Omental fat pad (tissue), 4 donors: ENCODE measurements around the gene UTP3. TPM values are rescaled to one million over a fixed set of nuclear protein-coding genes. Genes with fewer than 3 reads are reported as not detected.
"Not testable (repeated sequence)": the region's sequence is repeated elsewhere in the genome, so short reads cannot be mapped to it uniquely, and the experiment has no call there.

Experiments used
- ATAC-seq: fragments of 150-250 bp; one replicate; pipeline ENCODE4 v1.9.1; 2016; ENCODE audit warnings: mild to moderate bottlenecking, moderate library complexity; ENCODE audit not compliant: low FRiP score
- DNase-seq: peaks from one replicate; pipeline ENCODE4 v3.0.0-alpha.2; 2019; ENCODE audit warnings: low spot score
- total RNA-seq, 4 donors: library from RNA; depleted of rRNA; stranded (reverse); fragments of >200 nt; gene quantifications; one replicate each; pipeline ENCODE4 v1.1.0, GENCODE V29; 2016
- TF ChIP-seq, protein P1 (sequence below), 3 donors: fragments of 450-650 bp; IDR thresholded peaks; one replicate each; pipeline ENCODE4 v1.5.1; 2016 to 2017; ENCODE audit warnings: antibody characterized with exemption in 3 of 3, mild to moderate bottlenecking in 3 of 3, moderate library complexity in 2 of 3

The UTP3 gene
- total RNA-seq, 4 donors from 2014 or later, result 20.7 to 67.5 (median 26.5) TPM

DNA sequence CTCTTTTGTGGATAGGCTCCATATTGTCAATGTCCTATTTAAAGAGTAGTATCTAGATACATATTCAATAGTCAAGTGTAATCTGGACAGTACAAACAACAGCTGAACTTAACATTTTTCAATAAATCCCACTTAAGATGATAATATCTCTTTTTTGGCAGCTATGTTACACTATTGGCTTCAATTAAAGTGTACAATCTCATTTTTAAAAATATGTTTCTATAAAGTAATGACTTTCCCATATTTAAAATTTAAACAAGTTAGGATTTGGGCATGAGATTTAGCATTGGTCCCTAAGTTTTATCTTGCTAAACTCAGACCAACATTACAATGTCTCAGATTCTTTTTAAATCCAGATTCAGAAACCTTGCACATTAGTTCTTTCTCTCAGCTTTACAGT lies 14.1 kb upstream of the UTP3 start:
- no peak for ATAC-seq
- TF ChIP-seq, protein P1, sequence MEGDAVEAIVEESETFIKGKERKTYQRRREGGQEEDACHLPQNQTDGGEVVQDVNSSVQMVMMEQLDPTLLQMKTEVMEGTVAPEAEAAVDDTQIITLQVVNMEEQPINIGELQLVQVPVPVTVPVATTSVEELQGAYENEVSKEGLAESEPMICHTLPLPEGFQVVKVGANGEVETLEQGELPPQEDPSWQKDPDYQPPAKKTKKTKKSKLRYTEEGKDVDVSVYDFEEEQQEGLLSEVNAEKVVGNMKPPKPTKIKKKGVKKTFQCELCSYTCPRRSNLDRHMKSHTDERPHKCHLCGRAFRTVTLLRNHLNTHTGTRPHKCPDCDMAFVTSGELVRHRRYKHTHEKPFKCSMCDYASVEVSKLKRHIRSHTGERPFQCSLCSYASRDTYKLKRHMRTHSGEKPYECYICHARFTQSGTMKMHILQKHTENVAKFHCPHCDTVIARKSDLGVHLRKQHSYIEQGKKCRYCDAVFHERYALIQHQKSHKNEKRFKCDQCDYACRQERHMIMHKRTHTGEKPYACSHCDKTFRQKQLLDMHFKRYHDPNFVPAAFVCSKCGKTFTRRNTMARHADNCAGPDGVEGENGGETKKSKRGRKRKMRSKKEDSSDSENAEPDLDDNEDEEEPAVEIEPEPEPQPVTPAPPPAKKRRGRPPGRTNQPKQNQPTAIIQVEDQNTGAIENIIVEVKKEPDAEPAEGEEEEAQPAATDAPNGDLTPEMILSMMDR (IDR thresholded peaks at IDR 0.05), result no peak
- no peak for DNase-seq

DNA sequence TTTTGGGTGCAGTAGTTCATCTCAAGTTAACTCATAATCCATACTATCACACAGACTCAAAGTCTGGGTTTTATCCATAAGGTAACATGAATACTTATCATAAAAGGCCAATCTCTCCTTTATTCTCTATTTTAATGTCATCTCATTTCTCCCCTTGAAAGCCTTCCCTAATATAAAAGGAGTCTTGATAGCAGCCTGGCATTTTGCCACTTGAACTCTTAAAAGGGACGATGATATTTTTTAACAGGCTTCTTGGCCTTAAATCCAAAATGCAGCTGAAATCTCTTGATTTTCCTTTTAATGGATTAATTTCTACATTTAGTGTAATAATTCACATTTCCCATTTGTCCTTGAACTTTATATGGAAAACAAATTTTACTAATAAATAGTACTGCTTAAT lies 13.6 kb upstream of the UTP3 start:
- TF ChIP-seq, protein P1 (IDR thresholded peaks at IDR 0.05), result no peak
- ATAC-seq (no peak), DNase-seq (no peak)

DNA sequence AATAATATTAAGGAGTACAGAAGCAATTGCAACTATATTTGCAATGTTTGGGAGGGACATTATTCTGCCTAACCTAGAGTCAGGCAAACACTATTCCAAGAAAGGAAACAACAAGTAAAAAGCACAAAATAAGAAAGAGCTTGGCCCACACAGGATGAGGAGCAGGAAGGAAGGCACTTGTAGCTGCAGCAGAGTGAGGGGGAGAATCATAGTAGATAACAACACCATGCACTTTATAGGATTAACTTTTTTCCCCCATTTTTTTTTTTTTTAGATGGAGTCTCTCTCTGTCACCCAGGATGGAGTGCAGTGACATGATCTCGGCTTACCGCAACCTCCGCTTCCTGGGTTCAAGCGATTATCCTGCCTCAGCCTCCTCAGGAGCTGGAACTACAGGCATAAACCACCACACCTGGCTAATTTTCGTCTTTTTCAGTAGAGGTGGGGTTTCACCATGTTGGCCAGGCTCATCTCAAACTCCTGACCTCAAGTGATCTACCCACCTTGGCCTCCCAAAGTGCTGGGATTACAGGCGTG lies 11.7 kb upstream of the UTP3 start:
- TF ChIP-seq, protein P1 (IDR thresholded peaks at IDR 0.05), result no peak
- DNase-seq (no peak), ATAC-seq (no peak)

DNA sequence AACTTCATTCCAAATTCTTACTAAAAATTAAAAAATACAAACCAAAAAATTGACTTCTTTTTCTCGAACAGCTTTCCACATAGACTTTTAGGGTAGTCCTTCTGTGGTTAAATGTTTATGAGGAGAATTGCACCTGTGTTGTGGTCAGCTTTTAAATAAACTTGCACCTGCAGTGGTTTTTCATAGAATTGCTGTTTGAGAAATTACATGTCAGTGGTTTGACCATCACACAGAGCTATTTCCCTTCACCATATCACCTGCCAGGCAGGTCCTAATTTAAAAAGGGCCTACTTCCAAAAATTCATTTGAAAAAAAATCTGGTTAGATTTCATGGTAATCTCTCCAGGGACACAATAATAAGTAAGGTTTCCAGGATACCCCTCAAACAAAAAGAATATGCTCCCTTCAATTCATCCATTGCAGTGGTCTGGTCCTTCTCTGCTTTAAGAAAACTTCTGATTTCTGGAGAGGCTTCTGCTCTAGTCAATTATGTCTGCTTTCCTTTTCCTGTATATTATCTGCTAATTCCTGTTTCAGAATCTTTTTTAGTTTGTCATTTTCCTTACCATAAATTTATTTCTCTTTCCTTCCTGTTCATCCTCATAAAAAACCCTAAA lies 9.8 kb upstream of the UTP3 start:
- DNase-seq (no peak), ATAC-seq (no peak)
- TF ChIP-seq, protein P1 (IDR thresholded peaks at IDR 0.05), result no peak

DNA sequence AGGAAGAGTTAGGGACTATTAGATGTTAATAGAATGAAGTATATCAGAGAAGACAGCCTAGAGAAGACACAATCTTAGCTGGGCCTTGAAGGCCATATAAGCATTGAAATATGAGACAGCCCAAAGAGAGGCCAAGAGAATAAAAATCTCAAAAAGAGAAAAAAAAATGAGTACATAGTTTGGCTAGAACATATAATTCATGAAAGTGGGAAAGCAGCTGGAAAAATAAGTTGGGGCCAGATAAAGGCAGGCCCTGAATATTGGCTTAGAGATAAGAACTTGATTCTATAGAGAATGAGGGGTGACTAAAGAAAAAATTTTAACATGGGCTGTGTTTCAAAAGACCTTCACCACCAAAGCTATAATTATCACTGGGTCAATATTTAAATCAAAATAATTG lies 7.4 kb upstream of the UTP3 start:
- ATAC-seq (no peak), DNase-seq (no peak)
- TF ChIP-seq, protein P1 (IDR thresholded peaks at IDR 0.05), result no peak

DNA sequence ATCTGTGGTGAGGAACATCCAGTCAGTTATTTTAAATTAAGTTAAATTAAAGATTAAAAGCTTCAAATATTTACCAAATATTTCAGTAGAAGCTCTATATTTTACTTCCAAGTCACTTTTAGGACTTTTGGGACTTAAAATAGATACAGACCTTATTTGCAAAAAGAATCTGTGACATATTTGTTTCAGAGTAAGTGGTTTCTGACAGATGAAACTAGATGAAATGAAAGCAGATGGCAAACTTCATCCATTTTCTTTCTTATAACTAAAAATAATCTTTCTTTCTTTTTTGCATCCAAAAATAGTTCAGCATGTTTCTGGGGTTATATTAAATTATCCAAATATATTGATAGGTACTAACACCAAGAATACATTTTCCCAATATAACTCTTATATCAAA lies 6.6 kb upstream of the UTP3 start:
- ATAC-seq, result no peak
- TF ChIP-seq, protein P1 (IDR thresholded peaks at IDR 0.05), result no peak
- no peak for DNase-seq

DNA sequence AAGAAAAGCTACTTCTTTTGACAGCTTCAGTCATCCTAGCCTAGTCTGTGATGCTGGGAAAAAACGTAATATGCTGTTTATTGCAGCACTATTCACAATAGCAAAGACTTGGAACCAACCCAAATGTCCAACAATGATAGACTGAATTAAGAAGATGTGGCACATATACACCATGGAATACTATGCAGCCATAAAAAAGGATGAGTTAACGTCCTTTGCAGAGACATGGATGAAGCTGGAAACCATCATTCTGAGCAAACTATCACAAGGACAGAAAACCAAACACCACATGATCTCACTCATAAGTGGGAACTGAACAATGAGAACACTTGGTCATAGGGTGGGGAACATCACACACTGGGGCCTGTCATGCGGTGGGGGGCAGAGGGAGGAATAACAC lies 6.2 kb upstream of the UTP3 start:
- DNase-seq, ATAC-seq: not testable (repeated sequence)
